A673 (cell line): ENCODE measurements around the gene TBC1D13. TPM values are rescaled to one million over a fixed set of nuclear protein-coding genes. Genes with fewer than 3 reads are reported as not detected.
A peak's percentile ranks its signal among the peaks of the same experiment; 100 is the strongest.

ENCODE experiments used
- BruUV-seq: library from RNA; stranded (reverse); fragments of 400-500 nt; replicated peaks from 2 replicates; lab custom pipeline; 2021; lab: Mats Ljungman, UMichigan
- CTCF ChIA-PET: fragments of 300-600 bp; sonication (Branson Sonifier 250); formaldehyde crosslinking; loops from one replicate; lab custom pipeline; 2022; ENCODE audit warnings: antibody characterized with exemption; lab: Charles Lee
- POLR2A ChIA-PET: fragments of 300-600 bp; sonication (Branson Sonifier 250); formaldehyde crosslinking; loops from one replicate; lab custom pipeline; 2022; ENCODE audit warnings: antibody characterized with exemption; ENCODE audit not compliant: low non-redundant PET; lab: Charles Lee
- DNase-seq: peaks from one replicate; pipeline ENCODE4 v3.0.0-alpha.2; 2015; ENCODE audit warnings: low spot score
- H3K27ac ChIP-seq: fragments of 200-600 bp; sonication (generic); 2 replicates; pipeline ENCODE4 v1.5.1; 2016; ENCODE audit warnings: mixed run types, low read depth, mild to moderate bottlenecking, mixed read lengths, antibody characterized with exemption, low read length; ENCODE audit not compliant: poor library complexity, severe bottlenecking
- H3K27me3 ChIP-seq: fragments of 200-600 bp; sonication (generic); replicated peaks from 2 replicates; pipeline ENCODE4 v1.6.1; 2017; ENCODE audit warnings: mixed run types, low read depth, mild to moderate bottlenecking, mixed read lengths, antibody characterized with exemption, low read length; ENCODE audit not compliant: insufficient read depth, poor library complexity
- H3K36me3 ChIP-seq: fragments of 200-600 bp; sonication (generic); 2 replicates; pipeline ENCODE4 v1.6.1; 2016; ENCODE audit warnings: mixed run types, mild to moderate bottlenecking, mixed read lengths, antibody characterized with exemption, low read length; ENCODE audit not compliant: insufficient read depth, poor library complexity, severe bottlenecking
- H3K4me1 ChIP-seq: fragments of 200-600 bp; sonication (generic); 2 replicates; pipeline ENCODE4 v1.6.1; 2017; ENCODE audit warnings: mixed run types, mild to moderate bottlenecking, mixed read lengths, antibody characterized with exemption, low read length; ENCODE audit not compliant: insufficient read depth, poor library complexity, severe bottlenecking
- H3K4me3 ChIP-seq: fragments of 200-600 bp; sonication (generic); 2 replicates; pipeline ENCODE4 v1.5.1; 2016; ENCODE audit warnings: low read depth, mixed run types, mild to moderate bottlenecking, mixed read lengths, low read length; ENCODE audit not compliant: poor library complexity, severe bottlenecking
- H3K9me3 ChIP-seq: fragments of 200-600 bp; sonication (generic); 2 replicates; pipeline ENCODE4 v1.6.1; 2016; ENCODE audit warnings: mixed run types, low read depth, mild to moderate bottlenecking, mixed read lengths, antibody characterized with exemption, low read length; ENCODE audit not compliant: poor library complexity, severe bottlenecking
- CTCF ChIP-seq: fragments of 300-800, 200-600 bp; sonication (generic); conservative IDR thresholded peaks from 2 replicates; pipeline ENCODE4 v1.5.1; 2017; ENCODE audit warnings: low read depth, mild to moderate bottlenecking, antibody characterized with exemption, low read length, moderate library complexity, mixed read lengths
- EZH2 ChIP-seq: fragments of 200-600 bp; sonication (generic); IDR thresholded peaks from 2 replicates; pipeline ENCODE4 v1.6.1; 2017; ENCODE audit warnings: borderline replicate concordance, low read depth, mild to moderate bottlenecking, mixed read lengths, antibody characterized with exemption, low read length; ENCODE audit not compliant: poor library complexity, severe bottlenecking
- intact Hi-C: fragments of 100-400 bp; cut with micrococcal nuclease; formaldehyde crosslinking; loops from one replicate; pipeline ENCODE4 v1.10.0; 2022; ENCODE audit not compliant: unreplicated experiment
- total RNA-seq: library from RNA; stranded (reverse); gene quantifications from 2 replicates; pipeline ENCODE4 v1.2.3, GENCODE V29; 2021

TBC1D13 gene
- total RNA-seq, 1 experiment from 2014 or later = 26.7 TPM

- POLR2A ChIA-PET = no interaction called here
- CTCF ChIA-PET = no interaction called here
- no peaks in the 10 kb centered on the region for H3K9me3 ChIP-seq
- DNase-seq = no peak
- BruUV-seq = no TSS peak
- intact Hi-C loops = no loop called here
- no peak overlapping the region for H3K27ac ChIP-seq
- peaks cover 11% of the 10 kb centered on the region for H3K36me3 ChIP-seq
- TF ChIP-seq CTCF = no peak
- no peak for TF ChIP-seq EZH2
- H3K4me1 ChIP-seq = no peaks in the 10 kb centered on the region
- H3K4me3 ChIP-seq = no peak overlapping the region
- no peaks in the 10 kb centered on the region for H3K27me3 ChIP-seq
Measured at GRCh38 chr9:128809036-128809599, 22.1 kb downstream of the TBC1D13 start.

GRCh38 chr9:128809831-128810230 is 22.8 kb downstream of the TBC1D13 start:
- DNase-seq = no peak
- intact Hi-C loops = no loop called here
- no peak overlapping the region for H3K27ac ChIP-seq
- ChIA-PET CTCF (no interaction called here), POLR2A (no interaction called here)
- H3K36me3 ChIP-seq = peaks cover 11% of the 10 kb centered on the region
- no TSS peak for BruUV-seq
- no peaks in the 10 kb centered on the region for H3K9me3 ChIP-seq
- H3K4me3 ChIP-seq = no peak overlapping the region
- H3K4me1 ChIP-seq = no peaks in the 10 kb centered on the region
- no peaks in the 10 kb centered on the region for H3K27me3 ChIP-seq
- TF ChIP-seq EZH2 = no peak
- 0 out of 2 replicates have a peak, but pooled peaks have one; percentile 14 for TF ChIP-seq CTCF

- peaks cover 5% of the 10 kb centered on the region for H3K36me3 ChIP-seq
- H3K4me3 ChIP-seq = no peak overlapping the region
- no peak for TF ChIP-seq CTCF
- no peak for TF ChIP-seq EZH2
- POLR2A ChIA-PET = no interaction called here
- intact Hi-C loops = no loop called here
- no TSS peak for BruUV-seq
- CTCF ChIA-PET = no interaction called here
- H3K27ac ChIP-seq = no peak overlapping the region
- H3K4me1 ChIP-seq = no peaks in the 10 kb centered on the region
- no peaks in the 10 kb centered on the region for H3K27me3 ChIP-seq
- no peaks in the 10 kb centered on the region for H3K9me3 ChIP-seq
- DNase-seq = no peak
Measured at GRCh38 chr9:128810873-128811272, 23.8 kb downstream of the TBC1D13 start.
